Right kidney (tissue), 9 donors: Measurements from ENCODE around the gene CFP.
A peak's percentile ranks its signal among the peaks of the same experiment; 100 is the strongest.
"Not testable (repeated sequence)": the region's sequence is repeated elsewhere in the genome, so short reads cannot be mapped to it uniquely, and the experiment has no call there.

Experiments used
- DNase-seq: peaks from one replicate; pipeline ENCODE4 v3.0.0-alpha.2; 2016
- long read RNA-seq, 8 donors: transcript quantifications; one replicate each; lab custom pipeline, GENCODE V29; 2026

Gene CFP
- long read RNA-seq, donor 1, partial matches to known transcripts, result 0 of 1 reads
- long read RNA-seq, donor 1, other reads (novel, unspliced or antisense), result 0 of 1 reads
- long read RNA-seq, donor 2, result 0 reads
- long read RNA-seq, donor 3, result 0 reads
- long read RNA-seq, donor 4, result 0 reads
- long read RNA-seq, donor 5, partial matches to known transcripts, result 0 of 1 reads
- long read RNA-seq, donor 5, other reads (novel, unspliced or antisense), result 0 of 1 reads
- long read RNA-seq, donor 6, partial matches to known transcripts, result 0 of 1 reads
- long read RNA-seq, donor 6, other reads (novel, unspliced or antisense), result 0 of 1 reads
- long read RNA-seq, donor 7, partial matches to known transcripts, result 0 of 1 reads
- long read RNA-seq, donor 7, other reads (novel, unspliced or antisense), result 0 of 1 reads
- long read RNA-seq, donor 8, partial matches to known transcripts, result 0 of 1 reads
- long read RNA-seq, donor 8, other reads (novel, unspliced or antisense), result 0 of 1 reads

DNA sequence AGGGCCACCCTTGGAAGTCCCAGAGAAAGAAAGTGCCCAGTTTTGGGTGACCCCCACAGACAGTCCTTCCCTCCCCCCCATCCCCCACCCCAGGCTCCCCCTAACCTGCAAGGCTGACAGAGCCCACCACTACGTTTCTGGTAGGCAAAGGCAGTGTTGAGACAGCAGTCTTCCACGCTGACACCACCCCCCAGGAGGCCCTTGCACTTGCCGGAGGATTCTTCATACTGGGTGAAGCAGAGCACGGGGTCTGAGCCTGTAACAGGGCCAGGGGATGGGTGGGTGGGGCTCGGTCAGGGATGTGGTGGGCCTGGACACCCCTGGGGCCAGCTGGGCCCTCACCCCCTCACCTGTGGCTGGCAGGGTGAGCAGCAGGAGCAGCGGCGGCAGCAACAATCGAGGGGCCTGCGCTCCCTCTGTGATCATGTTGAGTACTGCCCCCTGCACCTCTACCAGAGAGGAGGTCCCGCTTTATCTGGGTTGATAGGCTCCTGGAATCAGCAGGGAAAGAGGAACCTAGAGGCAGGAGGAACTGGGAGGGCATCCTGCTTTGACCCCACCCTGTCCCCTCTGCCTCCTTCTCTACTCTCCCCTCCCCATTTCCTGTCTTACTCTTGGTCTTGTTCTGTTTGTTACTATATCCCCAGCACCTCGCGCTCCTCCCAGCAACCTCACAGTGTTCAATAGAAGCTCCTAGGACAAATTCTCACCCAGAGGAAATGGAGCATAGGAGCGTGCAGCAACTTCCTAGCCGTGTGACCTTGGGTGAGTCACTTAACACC is at the start of gene CFP:
Gene CFP, minus strand, starts transcription at position 512 of the 782 bp plus-strand sequence. Its CDS starts 86 bp downstream, at position 426.
- DNase-seq, result no peak

DNA sequence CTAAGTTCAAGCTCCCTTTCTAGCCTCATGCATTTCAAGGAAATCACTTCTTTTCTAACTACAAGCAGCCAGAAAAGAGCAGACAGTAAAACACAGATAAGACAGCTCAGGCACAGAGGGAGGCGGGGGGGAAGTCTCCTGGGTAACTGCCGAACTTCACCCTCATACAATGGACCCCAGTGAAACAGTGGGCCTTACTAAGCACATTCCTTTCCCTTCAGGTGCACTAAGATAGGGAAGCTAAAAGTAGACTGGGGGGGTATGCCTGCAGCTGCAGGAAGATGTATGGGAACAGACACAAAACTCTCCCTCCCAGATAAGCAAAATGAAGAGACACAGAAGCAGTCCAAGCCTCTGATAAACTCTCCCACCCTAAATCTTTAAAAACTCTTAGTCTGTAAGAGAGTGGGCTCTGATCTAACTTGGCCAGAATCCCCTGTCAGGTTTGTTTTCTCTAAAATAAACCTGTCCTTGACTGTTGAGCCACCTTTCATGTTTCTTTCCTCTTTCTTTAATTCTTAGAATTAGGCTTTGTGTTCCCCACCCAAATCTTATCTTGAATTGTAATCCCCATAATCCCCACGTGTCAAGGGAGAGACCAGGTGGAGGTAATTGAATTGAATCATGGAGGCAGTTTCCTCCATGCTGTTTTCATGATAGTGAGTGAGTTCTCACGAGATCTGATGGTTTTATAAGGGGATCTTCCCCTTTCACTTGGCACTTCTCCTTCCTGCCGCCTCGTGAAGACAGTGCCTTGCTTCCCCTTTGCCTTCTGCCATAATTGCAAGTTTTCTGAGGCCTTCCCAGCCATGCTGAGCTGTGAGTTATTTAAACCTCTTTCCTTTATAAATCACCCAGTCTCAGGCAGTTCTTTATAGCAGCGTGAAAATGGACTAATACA is 46.5 kb upstream of the CFP start:
- DNase-seq, result not testable (repeated sequence)

DNA sequence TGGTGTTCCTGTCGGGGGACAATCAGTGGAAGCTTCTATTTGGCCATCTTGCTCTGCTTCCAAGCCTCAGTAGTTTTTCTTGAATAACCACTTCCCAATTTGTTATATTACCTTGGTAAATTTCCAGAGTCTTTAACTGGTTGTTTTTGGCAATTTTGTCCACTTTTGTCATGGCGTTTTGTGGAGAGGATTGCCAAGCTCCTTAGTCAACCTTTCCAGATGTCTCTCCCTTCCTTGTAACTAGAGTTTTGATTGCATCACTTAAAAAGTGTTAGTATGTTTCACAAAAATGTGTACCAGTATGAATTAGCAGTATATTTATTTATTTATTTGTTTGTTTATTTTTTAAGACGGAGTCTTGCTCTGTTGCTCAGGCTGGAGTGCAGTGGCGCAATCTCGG is 45.0 kb upstream of the CFP start:
- no peak for DNase-seq

DNA sequence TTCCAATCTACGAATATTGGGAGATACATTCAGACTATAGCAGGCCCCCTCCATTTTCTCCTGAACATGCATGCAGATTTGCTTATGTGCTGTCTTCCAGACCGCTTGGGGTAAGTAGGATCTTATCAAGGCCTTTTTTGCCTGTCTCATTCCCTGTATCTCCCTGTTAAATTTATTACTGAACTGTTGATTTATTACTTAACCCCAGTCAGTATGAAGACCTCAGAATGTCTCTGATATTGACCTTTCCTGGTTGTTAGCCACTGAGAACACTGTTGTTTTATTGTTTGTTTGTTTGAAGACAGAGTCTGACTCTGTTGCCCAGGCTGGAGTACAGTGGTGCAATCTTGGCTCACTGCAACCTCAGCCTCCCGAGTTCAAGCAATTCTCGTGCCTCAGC is 36.1 kb upstream of the CFP start:
- not testable (repeated sequence) for DNase-seq

DNA sequence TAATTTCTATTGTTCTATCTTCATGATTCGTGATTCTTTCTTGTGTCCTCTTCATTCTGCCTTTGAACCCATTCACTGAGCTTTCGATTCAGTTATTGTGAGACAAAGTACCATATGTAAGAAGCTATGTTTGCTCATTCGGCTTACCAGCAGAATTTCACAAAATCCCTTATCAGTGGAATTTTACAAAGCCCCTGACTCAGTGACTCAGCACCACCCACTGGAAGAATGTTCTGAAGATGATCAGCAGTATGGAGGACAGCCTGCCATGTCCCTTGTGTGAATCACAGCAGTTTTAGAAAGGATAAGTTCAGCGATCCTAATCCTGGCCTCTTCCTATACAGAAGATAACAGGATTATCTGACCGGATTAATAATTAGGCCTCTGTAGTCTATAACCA is 35.0 kb upstream of the CFP start:
- DNase-seq, result no peak

DNA sequence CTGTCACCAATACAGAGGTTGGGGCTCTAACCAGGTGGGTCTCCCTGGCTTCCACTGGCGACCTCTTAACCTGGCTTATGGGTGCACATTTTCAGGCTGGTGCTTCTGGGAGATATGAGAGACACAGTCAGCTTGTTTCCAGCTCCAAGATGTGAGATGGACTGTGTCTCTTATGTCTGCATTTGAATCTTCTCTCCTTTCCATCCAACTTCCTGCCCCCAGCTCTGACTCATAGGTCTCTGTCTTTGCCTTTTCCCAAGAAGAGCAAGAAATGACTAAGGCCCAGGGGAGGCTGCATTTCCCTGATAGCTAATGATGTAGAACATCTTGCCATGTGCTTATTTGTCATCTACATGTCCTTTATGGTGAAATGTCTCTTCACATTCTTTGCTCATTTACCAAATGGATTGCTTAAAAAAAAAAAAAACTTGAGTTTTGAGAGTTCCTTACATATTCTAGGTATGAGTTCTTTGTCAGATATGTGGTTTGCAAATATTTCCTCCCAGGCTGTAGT is 32.5 kb upstream of the CFP start:
- no peak for DNase-seq

DNA sequence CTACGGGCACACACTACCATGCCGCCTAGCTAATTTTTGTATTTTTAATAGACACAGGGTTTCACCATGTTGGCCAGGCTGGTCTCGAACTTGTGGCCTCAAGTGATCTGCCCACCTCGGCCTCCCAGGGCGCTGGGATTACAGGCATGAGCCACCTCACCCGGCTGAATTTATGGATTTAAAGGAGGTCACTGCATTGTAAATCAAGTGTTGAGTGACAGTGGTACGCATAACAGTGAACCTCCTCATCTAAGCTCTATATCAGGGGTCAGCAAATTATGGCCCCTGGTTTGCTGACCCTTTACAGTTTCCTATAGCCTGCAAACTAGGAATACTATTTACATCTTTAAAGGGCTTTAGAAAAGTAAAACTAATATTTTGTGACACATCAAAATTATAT is 31.8 kb upstream of the CFP start:
- DNase-seq, result no peak

DNA sequence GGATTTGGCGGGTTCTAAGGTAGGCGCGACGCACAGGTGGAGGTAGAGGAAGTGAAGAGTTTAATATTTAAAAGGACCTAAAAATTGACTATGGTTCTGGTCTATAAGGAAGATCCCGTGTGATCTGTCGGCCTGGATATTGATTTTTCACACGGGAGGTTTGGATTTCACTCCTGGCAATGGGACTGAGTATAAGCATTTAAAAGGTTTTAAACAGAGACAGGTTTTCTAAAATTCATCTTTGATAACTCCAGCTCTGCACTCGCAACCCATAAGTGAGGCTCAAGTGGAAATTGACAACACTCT is 29.6 kb upstream of the CFP start:
- no peak for DNase-seq

DNA sequence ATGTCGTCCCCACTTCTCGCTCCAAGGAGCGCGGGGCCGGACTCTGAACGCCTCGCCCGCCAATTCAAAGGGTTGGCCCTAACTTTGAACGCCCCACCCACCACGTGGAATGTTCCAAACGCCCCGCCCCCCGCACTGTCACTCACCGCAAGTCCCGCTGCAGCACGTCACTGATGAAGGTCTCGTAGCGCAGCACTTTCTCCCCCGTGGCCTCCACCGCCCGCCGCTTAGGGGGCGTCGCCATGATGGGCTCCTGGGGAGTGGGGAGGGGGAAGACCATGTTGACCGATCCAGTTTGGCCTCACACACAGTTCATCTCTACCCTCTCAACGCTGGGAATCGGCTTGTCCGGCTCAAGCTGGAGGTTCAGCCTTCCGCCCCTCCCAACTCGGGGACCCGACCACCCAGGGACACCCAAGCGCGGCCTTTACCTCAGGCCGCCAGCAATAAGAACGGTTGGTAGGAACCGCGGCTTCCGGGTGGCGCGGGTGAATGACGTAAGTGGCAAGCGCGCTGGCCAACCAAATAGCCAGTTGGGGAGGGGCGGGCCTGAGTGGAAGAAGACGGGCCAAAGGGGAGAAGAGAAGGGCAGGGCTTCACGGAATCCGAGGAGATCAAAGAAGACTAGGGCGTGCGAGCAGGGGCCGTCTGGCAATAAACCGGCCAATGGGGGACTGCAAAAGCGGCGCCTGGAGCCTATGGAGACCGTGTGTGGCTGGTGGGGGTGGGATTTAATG is 29.1 kb upstream of the CFP start, which contains the start of gene UXT:
Gene UXT, minus strand, starts transcription at position 497 of the 737 bp plus-strand sequence. Its CDS starts 253 bp downstream, at position 244.
- DNase-seq, result peak; percentile 87

DNA sequence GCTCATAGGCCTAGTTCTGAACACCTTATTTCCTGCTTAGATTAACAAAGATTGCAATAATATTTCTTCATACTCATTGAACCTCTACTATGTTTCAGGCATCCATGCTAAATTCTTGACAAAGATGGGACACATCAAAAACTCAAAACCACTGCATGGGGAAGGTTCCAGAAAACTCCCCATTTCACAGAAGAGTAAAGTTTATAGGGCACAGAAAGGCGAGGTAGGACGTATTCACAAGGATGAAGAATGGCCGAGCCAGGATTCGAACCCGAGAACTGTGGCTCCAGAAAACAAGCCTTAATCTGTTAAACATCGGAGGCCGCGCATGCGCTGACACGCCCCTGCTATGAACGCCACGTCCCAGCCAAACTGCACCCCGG is 28.6 kb upstream of the CFP start:
- no peak for DNase-seq

DNA sequence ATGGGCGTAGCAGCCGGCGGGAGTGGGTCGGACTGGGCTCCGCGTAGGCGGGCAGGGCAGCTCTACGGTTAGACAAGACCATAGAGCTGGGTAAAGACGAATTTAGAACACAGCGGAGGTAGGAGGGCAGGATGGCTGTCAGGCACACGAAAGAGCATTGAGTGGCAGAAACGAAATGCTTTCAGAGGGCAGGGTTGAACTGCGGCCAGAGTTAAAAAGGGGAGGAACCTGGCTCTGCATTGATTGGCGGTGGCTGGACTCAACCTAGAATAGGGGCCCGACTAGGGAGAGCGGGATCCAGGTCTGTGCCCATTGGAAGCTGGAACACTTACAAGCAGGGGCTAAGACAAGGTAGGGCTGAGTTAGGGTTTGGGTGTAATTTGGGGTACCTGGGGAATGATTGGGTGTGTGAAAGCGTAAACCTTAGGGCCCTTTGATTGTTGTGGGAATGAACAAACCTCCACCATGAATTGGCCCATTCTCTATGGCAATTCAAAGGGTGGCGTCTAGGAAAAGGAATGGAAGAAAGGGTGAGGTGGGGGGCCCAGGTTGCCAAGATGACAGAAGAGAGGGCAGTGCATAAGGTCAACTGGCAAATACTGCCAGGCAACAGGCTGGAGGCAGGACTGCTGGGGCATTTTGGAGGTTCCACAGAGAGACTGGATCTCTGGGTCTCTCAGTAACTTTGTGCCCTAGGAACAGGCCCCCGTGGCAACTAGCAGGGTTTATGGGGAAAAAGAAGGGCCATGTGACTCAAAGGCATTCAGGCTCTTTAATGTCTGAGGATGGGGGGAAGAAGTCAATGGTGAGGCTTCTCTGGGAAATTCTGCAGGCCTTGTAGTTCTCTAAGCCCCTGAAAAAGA is 21.5 kb upstream of the CFP start:
- DNase-seq, result no peak

DNA sequence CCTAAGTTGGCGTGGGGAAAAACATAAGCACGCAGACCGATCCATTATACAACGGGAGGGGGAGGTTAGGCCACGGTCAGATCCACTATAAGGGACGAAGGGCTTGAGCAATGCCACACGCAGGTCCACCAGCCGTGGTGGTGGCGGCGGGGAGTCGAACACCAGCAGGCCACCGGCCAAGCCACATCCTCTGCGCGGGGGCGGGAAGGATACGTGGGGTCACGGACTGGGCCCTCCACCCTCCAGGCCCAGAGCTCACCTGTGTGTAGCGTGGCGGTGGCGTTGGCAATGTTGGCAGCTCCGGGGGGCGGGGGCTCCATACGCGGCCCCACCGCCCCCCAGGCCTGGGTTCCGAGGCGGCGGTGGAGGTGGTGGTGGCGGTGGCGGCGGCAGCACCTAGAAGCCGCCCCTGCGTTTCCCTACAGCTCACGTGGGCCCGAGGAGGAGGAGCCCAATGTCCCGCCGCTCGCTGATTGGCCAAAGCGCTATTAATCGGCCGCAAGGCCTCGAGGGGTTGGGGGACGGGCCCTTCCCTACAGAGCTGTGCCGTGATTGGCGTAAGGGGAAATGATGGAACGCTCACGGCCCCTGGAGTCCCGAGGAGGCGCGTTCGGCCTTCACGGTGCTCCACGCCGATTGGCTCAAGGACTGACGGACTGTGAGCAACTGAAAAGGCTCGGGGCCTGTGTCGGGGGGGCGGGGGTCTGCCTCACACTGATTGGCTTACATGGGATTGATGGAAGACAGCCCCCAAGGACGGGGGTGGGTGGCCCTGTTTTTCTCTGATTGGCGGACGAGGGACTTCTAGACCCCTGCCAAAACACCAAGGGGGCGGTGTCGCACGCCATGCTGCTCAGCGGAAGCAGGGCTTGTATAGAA is 20.7 kb upstream of the CFP start, which contains the start of gene ELK1:
Gene ELK1, minus strand, starts transcription at position 400 of the 879 bp plus-strand sequence. CDS start 9,122 bp downstream, outside the sequence.
- peak; percentile 77 for DNase-seq

DNA sequence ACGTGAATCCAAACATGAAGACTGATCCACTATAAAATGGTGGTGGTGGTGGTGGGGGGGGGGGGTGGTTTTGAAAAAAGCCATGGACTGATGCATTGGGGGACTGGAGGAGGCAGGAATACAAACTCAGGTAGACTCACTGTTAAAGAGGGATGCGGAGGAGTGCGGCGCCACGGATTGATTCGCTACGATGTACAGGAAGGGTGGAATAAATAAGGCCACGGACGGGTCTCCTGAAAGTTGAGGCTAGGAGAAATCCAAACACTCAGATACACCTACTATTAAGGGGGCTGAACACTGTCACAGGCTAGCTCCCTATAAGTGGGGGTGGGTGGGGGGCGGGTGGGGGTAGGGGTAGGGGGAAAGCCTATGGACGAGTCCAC is 20.0 kb upstream of the CFP start:
- no peak for DNase-seq

DNA sequence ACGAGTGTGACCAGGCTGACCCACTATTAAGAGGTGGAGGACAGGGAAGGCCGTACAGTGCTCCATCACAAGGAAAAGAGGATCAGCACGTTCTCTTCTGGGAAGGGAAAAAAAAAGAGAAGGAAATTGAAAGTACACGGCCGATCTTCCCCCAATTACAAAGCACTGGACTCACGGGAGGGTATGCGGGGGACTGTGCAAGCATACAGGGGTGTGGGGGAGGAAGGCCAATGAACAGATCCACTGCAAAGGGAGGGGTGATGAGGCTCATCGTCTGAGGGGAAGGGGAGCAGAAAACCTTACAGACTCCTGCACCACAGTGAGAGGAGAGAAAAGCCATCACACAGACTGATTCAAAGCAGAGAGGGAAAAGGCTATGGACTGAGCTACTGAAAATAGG is 19.5 kb upstream of the CFP start:
- no peak for DNase-seq

DNA sequence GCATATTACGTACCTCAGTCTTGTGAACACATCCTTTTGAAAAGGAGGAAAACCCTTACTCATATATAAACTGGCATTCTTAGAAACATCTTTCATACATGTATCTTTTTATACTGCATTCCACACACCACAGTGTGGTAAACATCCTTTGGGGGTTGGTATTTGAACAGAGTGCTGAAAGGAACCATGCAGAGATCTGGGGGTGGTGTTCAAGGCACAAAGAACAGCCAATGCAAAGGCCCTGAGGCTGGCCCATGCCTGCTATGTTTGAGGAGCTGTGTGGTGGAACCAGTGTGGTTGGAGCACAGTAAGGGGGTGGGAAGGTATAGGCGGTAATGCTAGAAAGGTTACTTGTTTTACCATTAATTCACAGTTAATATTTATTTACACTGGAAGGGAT is 18.6 kb upstream of the CFP start:
- DNase-seq, result no peak

DNA sequence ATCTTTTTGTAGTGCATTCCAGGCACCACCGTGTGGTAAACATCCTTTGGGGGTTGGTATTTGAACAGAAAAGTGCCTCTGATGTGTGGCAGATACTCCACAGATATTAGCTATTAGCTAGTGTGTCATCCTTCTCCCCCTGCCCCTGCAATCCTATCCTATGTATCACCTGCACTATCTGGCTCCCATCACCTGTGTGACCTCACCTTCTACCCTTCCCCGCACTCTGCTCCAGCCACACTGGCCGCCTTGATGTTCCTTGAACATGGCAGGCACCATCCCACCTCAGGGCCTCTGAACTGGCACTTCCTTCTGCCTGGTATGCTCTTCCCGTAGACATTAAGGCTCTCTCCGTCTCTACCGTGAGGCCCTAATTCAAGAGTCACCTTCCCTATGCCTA is 16.9 kb upstream of the CFP start:
- DNase-seq, result no peak

DNA sequence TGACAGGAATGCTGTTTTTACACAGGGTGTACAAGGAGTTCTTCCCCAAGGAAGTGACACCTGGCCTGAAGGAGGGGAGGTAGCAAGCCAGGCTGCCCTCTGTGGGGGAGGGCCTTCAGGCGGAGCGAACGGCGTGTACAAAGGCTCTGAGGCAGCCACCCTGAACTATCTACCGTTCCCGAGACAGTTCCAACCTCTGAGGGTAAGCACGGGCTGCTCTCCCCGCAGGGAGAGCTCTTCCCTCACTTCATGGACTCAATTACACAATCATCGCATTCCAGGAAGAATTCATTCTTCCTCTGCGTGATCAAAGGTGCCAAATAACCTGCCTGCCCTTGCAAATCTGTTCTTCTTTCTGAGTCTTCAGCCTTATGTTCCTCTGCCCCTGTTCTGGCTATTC is 15.8 kb upstream of the CFP start:
- no peak for DNase-seq

DNA sequence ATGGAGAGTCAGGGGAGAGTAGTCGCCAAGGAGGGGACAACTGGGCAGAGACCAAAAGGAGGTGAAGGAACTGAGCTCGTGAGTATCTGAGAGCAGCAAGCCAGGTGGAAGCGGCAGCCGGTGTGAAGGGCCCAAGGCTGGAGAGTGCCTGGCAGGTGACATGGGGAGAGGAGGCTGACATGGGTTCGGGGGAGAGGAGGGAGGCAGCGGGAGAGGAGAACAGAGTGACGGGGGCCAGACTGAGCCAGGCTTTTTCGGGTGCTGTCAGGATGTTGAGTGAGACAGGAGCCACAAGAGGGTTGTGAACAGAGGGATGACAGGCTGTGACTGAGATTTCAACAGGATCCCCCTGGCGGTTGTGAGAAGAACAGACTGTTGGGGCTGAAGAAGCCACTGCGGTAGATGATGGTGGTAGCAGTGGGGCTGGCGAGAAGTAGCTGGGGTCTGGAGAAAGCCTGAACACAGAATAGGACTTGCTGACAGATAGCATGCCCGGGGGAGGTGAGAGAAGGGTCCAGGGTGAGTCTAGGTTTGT is 14.9 kb upstream of the CFP start:
- no peak for DNase-seq

DNA sequence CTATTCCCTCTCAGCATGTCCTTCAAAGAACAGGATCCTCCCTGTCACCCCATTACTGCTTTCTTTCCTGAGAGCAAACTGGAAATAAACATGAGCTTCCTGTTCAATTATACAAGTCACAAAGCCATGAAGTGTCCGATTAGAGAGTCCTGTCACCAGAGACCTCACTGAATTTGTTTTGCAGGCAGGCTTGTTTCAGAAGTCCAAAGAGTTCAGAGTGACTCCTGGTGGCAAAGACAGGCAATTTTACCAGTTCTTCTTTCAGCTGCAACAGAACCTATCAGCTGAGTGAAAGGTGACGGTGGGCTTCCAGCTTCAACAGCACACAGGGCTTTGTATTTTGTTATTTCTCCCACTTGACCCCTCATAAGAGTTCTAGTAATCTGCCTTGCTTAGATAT is 14.2 kb upstream of the CFP start:
- no peak for DNase-seq
